IMR-90 (cell line): ENCODE results near the gene PDZD2.

Source experiments
- BHLHE40 ChIP-seq: fragments of 150-350 bp; IDR thresholded peaks from 2 replicates; pipeline ENCODE4 v1.6.1; 2016; ENCODE audit warnings: mild to moderate bottlenecking, low read depth, low read length
- MAFK ChIP-seq: IDR thresholded peaks from 2 replicates; pipeline ENCODE4 v1.6.1; 2012; ENCODE audit warnings: low read depth, low read length, improper control_type of control experiment
- POLR2A ChIP-seq: IDR thresholded peaks from 2 replicates; pipeline ENCODE4 v1.6.1; 2012; ENCODE audit warnings: mild to moderate bottlenecking, low read depth, low read length
- RAD21 ChIP-seq: IDR thresholded peaks from 2 replicates; pipeline ENCODE4 v1.6.1; 2012; ENCODE audit warnings: low read length, improper control_type of control experiment
- TF ChIP-seq, protein P1 (sequence below): conservative IDR thresholded peaks from 2 replicates; pipeline ENCODE4 v1.5.1; 2012; ENCODE audit warnings: mild to moderate bottlenecking, low read depth, low read length, improper control_type of control experiment
- TF ChIP-seq, protein P2 (sequence below): fragments of 150-350 bp; IDR thresholded peaks from 2 replicates; pipeline ENCODE4 v1.6.1; 2016; ENCODE audit warnings: low read depth, mild to moderate bottlenecking, low read length, moderate library complexity, borderline replicate concordance
- TF ChIP-seq, protein P3 (sequence below): fragments of 150-350 bp; IDR thresholded peaks from 2 replicates; pipeline ENCODE4 v1.6.1; 2017; ENCODE audit warnings: mild to moderate bottlenecking, antibody characterized with exemption, low read length, low read depth

DNA sequence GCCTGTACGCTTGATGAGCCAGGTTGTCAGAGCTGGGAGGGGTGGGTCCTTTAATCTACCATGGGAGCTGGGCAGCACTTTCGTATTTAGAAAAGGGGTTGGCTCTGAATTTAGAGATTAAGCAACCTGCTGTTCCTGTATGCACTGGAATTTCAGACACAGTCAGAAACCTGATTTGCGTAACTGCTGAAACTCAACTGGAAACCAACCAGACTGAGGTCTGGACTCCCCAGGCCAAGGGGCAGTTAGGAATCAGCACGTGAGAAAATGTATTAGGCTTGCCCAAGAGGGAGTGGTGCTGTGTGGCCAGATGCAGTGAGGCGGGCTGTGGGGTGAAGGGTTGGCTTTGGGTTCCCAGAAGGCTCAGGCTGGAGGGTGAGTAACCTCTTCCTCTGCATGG is 300.2 kb downstream of the PDZD2 start:
- TF ChIP-seq, protein P1, sequence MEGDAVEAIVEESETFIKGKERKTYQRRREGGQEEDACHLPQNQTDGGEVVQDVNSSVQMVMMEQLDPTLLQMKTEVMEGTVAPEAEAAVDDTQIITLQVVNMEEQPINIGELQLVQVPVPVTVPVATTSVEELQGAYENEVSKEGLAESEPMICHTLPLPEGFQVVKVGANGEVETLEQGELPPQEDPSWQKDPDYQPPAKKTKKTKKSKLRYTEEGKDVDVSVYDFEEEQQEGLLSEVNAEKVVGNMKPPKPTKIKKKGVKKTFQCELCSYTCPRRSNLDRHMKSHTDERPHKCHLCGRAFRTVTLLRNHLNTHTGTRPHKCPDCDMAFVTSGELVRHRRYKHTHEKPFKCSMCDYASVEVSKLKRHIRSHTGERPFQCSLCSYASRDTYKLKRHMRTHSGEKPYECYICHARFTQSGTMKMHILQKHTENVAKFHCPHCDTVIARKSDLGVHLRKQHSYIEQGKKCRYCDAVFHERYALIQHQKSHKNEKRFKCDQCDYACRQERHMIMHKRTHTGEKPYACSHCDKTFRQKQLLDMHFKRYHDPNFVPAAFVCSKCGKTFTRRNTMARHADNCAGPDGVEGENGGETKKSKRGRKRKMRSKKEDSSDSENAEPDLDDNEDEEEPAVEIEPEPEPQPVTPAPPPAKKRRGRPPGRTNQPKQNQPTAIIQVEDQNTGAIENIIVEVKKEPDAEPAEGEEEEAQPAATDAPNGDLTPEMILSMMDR: no peak
- TF ChIP-seq, protein P2, sequence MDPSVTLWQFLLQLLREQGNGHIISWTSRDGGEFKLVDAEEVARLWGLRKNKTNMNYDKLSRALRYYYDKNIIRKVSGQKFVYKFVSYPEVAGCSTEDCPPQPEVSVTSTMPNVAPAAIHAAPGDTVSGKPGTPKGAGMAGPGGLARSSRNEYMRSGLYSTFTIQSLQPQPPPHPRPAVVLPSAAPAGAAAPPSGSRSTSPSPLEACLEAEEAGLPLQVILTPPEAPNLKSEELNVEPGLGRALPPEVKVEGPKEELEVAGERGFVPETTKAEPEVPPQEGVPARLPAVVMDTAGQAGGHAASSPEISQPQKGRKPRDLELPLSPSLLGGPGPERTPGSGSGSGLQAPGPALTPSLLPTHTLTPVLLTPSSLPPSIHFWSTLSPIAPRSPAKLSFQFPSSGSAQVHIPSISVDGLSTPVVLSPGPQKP: no peak
- TF ChIP-seq, protein P3, sequence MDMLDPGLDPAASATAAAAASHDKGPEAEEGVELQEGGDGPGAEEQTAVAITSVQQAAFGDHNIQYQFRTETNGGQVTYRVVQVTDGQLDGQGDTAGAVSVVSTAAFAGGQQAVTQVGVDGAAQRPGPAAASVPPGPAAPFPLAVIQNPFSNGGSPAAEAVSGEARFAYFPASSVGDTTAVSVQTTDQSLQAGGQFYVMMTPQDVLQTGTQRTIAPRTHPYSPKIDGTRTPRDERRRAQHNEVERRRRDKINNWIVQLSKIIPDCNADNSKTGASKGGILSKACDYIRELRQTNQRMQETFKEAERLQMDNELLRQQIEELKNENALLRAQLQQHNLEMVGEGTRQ: no peak
- no peak for TF ChIP-seq POLR2A
- TF ChIP-seq BHLHE40: no peak
- TF ChIP-seq RAD21: no peak
- no peak for TF ChIP-seq MAFK
